DND-41 (cell line): ENCODE results near the gene UBTD1.

Experiments used
- ATAC-seq: fragments of 200-7000 bp; cut with Tn5 transposase; 3 replicates; pipeline ENCODE4 v1.9.1; 2021; ENCODE audit warnings: low read depth; ENCODE audit not compliant: insufficient read depth
- DNase-seq: peaks from one replicate; pipeline ENCODE4 v3.0.0-alpha.2; 2020
- H2AFZ ChIP-seq: 2 replicates; pipeline ENCODE4 v1.6.0; 2012; ENCODE audit warnings: low read depth, low read length
- H3K27ac ChIP-seq: 2 replicates; pipeline ENCODE4 v1.5.1; 2012; ENCODE audit warnings: low read length, inconsistent platforms
- H3K27me3 ChIP-seq: fragments of 200-600 bp; sonication (generic); 2 replicates; pipeline ENCODE4 v1.6.0; 2012; ENCODE audit warnings: low read length, mild to moderate bottlenecking, inconsistent platforms; ENCODE audit not compliant: insufficient read depth, poor library complexity
- H3K36me3 ChIP-seq: 2 replicates; pipeline ENCODE4 v1.5.1; 2012; ENCODE audit warnings: low read length, inconsistent platforms; ENCODE audit not compliant: insufficient read depth
- H3K4me1 ChIP-seq: 2 replicates; pipeline ENCODE4 v1.5.1; 2012; ENCODE audit warnings: mild to moderate bottlenecking, low read length; ENCODE audit not compliant: insufficient read depth
- H3K4me2 ChIP-seq: 2 replicates; pipeline ENCODE4 v1.6.0; 2012; ENCODE audit warnings: mild to moderate bottlenecking, moderate library complexity, low read length, inconsistent platforms; ENCODE audit not compliant: insufficient read depth
- H3K4me3 ChIP-seq, 2 experiments: fragments of 200-600 bp in 1 of 2; shearing (Covaris generic) in 1 of 2; 2 replicates each; pipeline ENCODE4 v1.5.1; 2012 to 2016; ENCODE audit warnings: inconsistent platforms in 2 of 2, low read length in 2 of 2, mild to moderate bottlenecking in 2 of 2, low read depth in 1 of 2, moderate library complexity in 1 of 2
- H3K79me2 ChIP-seq: 2 replicates; pipeline ENCODE4 v1.6.0; 2012; ENCODE audit warnings: low read length, inconsistent platforms; ENCODE audit not compliant: insufficient read depth
- H3K9ac ChIP-seq: 2 replicates; pipeline ENCODE4 v1.6.0; 2012; ENCODE audit warnings: low read depth, mild to moderate bottlenecking, inconsistent platforms, low read length, moderate library complexity
- H3K9me3 ChIP-seq: 2 replicates; pipeline ENCODE4 v1.5.1; 2012; ENCODE audit warnings: low read length, moderate library complexity, mild to moderate bottlenecking, inconsistent platforms; ENCODE audit not compliant: insufficient read depth, severe bottlenecking
- H4K20me1 ChIP-seq: 2 replicates; pipeline ENCODE4 v1.6.0; 2012; ENCODE audit warnings: low read length; ENCODE audit not compliant: insufficient read depth
- EZH2 ChIP-seq: IDR thresholded peaks from 3 replicates; pipeline ENCODE4 v1.6.1; 2012; ENCODE audit warnings: borderline replicate concordance, low read depth, mild to moderate bottlenecking, moderate library complexity, low read length, inconsistent platforms; ENCODE audit not compliant: severe bottlenecking
- TF ChIP-seq, protein P1 (sequence below): IDR thresholded peaks from 2 replicates; pipeline ENCODE4 v1.5.1; 2012; ENCODE audit warnings: borderline replicate concordance, low read length, moderate library complexity, mild to moderate bottlenecking; ENCODE audit not compliant: poor library complexity, severe bottlenecking; ENCODE audit errors: extremely low read depth

Gene UBTD1

GRCh38 chr10:97531401-97531986, 32.8 kb downstream of the UBTD1 start:
- Histone ChIP-seq H3K9me3 (no peaks in the 10 kb centered on the region), H3K4me3 (no peak overlapping the region), H4K20me1 (no peaks in the 10 kb centered on the region; the same call in 1 of the 2 replicates), H3K27me3 (no peaks in the 10 kb centered on the region), H3K4me2 (no peak overlapping the region), H3K9ac (no peak overlapping the region), H3K27ac (no peak overlapping the region), H3K36me3 (no peaks in the 10 kb centered on the region), H3K79me2 (no peaks in the 10 kb centered on the region), H2AFZ (no peak overlapping the region), H3K4me1 (no peaks in the 10 kb centered on the region)
- ATAC-seq (no peak), DNase-seq (no peak)
- TF ChIP-seq EZH2, result no peak
- TF ChIP-seq, protein P1, sequence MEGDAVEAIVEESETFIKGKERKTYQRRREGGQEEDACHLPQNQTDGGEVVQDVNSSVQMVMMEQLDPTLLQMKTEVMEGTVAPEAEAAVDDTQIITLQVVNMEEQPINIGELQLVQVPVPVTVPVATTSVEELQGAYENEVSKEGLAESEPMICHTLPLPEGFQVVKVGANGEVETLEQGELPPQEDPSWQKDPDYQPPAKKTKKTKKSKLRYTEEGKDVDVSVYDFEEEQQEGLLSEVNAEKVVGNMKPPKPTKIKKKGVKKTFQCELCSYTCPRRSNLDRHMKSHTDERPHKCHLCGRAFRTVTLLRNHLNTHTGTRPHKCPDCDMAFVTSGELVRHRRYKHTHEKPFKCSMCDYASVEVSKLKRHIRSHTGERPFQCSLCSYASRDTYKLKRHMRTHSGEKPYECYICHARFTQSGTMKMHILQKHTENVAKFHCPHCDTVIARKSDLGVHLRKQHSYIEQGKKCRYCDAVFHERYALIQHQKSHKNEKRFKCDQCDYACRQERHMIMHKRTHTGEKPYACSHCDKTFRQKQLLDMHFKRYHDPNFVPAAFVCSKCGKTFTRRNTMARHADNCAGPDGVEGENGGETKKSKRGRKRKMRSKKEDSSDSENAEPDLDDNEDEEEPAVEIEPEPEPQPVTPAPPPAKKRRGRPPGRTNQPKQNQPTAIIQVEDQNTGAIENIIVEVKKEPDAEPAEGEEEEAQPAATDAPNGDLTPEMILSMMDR, result no peak

DNA sequence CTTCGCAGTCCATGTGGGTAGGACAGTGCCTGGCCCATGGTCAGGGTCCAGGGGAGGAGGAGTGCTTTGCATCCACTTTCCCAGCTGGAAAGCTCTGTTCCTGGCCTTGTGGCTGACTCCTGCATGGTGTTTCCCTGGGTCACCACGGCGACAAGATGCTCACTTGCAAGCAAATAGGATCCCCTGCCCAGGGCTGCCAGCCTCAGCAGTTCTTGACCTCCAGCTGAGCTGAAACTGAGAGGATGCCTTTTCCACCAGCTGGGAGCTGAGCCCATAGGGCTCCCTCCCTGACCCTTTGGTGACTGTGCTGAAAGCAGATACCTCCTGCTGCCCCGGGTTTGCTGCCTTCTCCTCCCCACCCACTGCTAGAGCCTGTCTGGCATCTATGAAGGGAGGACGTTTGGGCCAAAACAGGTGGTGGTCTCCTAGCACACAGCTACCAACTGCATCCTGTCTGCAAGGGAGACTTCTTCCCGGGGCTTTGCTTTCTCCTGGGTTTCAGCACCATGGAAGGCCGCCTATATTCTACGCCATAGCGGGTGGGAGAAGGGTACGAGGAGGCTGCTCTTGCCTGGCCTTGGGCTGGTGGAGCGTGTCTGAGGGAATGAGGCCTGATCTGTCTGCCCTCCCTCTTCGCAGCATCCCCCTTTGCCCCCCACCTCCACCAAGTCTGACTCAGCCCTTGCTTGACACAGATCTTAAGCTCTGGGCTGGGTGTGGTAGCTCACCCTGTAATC, 34.4 kb downstream of the UBTD1 start:
- DNase-seq (no peak), ATAC-seq (no peak)
- H3K27ac ChIP-seq, result no peak overlapping the region
- no peaks in the 10 kb centered on the region; the same call in 1 of the 2 replicates for H4K20me1 ChIP-seq
- H3K9me3 ChIP-seq, result no peaks in the 10 kb centered on the region
- no peak overlapping the region for H3K9ac ChIP-seq
- H3K4me3 ChIP-seq, result no peak overlapping the region
- no peak overlapping the region for H3K4me2 ChIP-seq
- H3K27me3 ChIP-seq, result no peaks in the 10 kb centered on the region
- no peak overlapping the region for H2AFZ ChIP-seq
- no peak for TF ChIP-seq EZH2
- TF ChIP-seq, protein P1, result no peak
- no peaks in the 10 kb centered on the region for H3K4me1 ChIP-seq
- H3K79me2 ChIP-seq, result no peaks in the 10 kb centered on the region
- H3K36me3 ChIP-seq, result no peaks in the 10 kb centered on the region

- H4K20me1 ChIP-seq, result no peaks in the 10 kb centered on the region; the same call in 1 of the 2 replicates
- no peaks in the 10 kb centered on the region for H3K9me3 ChIP-seq
- no peaks in the 10 kb centered on the region for H3K36me3 ChIP-seq
- DNase-seq (no peak), ATAC-seq (no peak)
- H3K27ac ChIP-seq, result no peak overlapping the region
- H3K4me3 ChIP-seq, result no peak overlapping the region
- no peak overlapping the region for H2AFZ ChIP-seq
- no peak overlapping the region for H3K9ac ChIP-seq
- H3K4me2 ChIP-seq, result no peak overlapping the region
- H3K27me3 ChIP-seq, result no peaks in the 10 kb centered on the region
- TF ChIP-seq, protein P1, result no peak
- no peak for TF ChIP-seq EZH2
- no peaks in the 10 kb centered on the region for H3K4me1 ChIP-seq
- H3K79me2 ChIP-seq, result no peaks in the 10 kb centered on the region
These were observed 35.2 kb downstream of the UBTD1 start for GRCh38 chr10:97533888-97534287.
